Thoracic aorta (tissue), 2 donors: ENCODE measurements around the gene GATB. TPM values are rescaled to one million over a fixed set of nuclear protein-coding genes. Genes with fewer than 3 reads are reported as not detected.

Experiments
- ATAC-seq: fragments of 150-250 bp; one replicate; pipeline ENCODE4 v1.8.0; 2017; ENCODE audit warnings: low read depth; ENCODE audit not compliant: insufficient number of reproducible peaks, low FRiP score
- DNase-seq: peaks from one replicate; pipeline ENCODE4 v3.0.0-alpha.2; 2020; ENCODE audit warnings: low spot score
- H3K27ac ChIP-seq, 2 donors: fragments of 200-600 bp; sonication (generic); 1 replicate in 1 of 2; 2 replicates in 1 of 2; pipeline ENCODE4 v1.5.1; 2016; ENCODE audit warnings: mild to moderate bottlenecking in 2 of 2, moderate library complexity in 2 of 2
- H3K27me3 ChIP-seq: fragments of 200-600 bp; sonication (generic); replicated peaks from 2 replicates; pipeline ENCODE4 v1.6.0; 2016; ENCODE audit warnings: mild to moderate bottlenecking; ENCODE audit not compliant: insufficient read depth
- H3K36me3 ChIP-seq: fragments of 200-600 bp; sonication (generic); one replicate; pipeline ENCODE4 v1.5.1; 2016
- H3K4me1 ChIP-seq, 2 donors: fragments of 200-600 bp; sonication (generic); 1 replicate in 1 of 2; 2 replicates in 1 of 2; pipeline versions ENCODE4 v1.5.1 to v1.6.0; 2016; ENCODE audit warnings: low read depth in 2 of 2, mild to moderate bottlenecking in 1 of 2; ENCODE audit not compliant: control insufficient read depth in 1 of 2
- H3K4me3 ChIP-seq: fragments of 200-600 bp; sonication (generic); 2 replicates; pipeline ENCODE4 v1.5.1; 2016; ENCODE audit warnings: mild to moderate bottlenecking
- H3K9me3 ChIP-seq: fragments of 200-600 bp; sonication (generic); 2 replicates; pipeline ENCODE4 v1.5.1; 2016
- CTCF ChIP-seq: fragments of 200-600 bp; sonication (generic); IDR thresholded peaks from one replicate; pipeline ENCODE4 v1.5.1; 2019; ENCODE audit warnings: antibody characterized with exemption
- total RNA-seq, 2 donors: library from RNA; depleted of rRNA; stranded (reverse); fragments of >200 nt; gene quantifications; one replicate each; pipeline versions ENCODE4 v1.1.0 to v1.2.3, GENCODE V29; 2016

The GATB gene
- total RNA-seq, 2 donors from 2014 or later: 7.7 to 27.2 TPM

DNA sequence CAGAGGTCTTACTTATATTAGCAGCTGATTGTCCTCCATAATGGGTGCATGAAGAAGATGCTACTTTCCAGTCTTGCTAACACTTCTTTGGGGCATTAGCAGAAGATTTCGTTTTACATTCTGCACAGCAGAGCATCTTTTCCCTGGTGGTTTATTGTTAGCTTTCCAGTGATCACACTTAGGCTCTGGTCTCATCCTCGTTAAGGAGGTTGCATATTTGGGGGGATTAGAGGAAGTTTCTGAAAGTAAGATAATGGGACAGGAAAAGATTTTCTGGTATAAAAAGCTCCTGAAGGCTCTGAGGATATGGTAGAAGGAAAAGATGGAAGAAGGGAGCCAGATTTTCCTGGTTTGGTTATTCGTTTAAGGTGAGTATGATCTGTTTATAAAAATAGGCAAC lies 134.1 kb downstream of the GATB start:
- DNase-seq (no peak), ATAC-seq (no peak)
- H3K4me3 ChIP-seq: no peak overlapping the region
- no peaks in the 10 kb centered on the region for H3K36me3 ChIP-seq
- H3K27me3 ChIP-seq: no peaks in the 10 kb centered on the region
- peaks cover 0 to 27% of the 10 kb centered on the region in 2 donors for H3K4me1 ChIP-seq
- no peak overlapping the region for H3K27ac ChIP-seq
- no peak for TF ChIP-seq CTCF
- H3K9me3 ChIP-seq: no peaks in the 10 kb centered on the region

- Histone ChIP-seq H3K36me3 (no peaks in the 10 kb centered on the region), H3K4me3 (no peak overlapping the region), H3K4me1 (peaks cover 0 to 27% of the 10 kb centered on the region in 2 donors), H3K9me3 (no peaks in the 10 kb centered on the region), H3K27ac (no peak overlapping the region), H3K27me3 (no peaks in the 10 kb centered on the region)
- no peak for DNase-seq
- ATAC-seq: no peak
- TF ChIP-seq CTCF: no peak
These were observed 134.6 kb downstream of the GATB start for GRCh38 chr4:151626228-151626627.

DNA sequence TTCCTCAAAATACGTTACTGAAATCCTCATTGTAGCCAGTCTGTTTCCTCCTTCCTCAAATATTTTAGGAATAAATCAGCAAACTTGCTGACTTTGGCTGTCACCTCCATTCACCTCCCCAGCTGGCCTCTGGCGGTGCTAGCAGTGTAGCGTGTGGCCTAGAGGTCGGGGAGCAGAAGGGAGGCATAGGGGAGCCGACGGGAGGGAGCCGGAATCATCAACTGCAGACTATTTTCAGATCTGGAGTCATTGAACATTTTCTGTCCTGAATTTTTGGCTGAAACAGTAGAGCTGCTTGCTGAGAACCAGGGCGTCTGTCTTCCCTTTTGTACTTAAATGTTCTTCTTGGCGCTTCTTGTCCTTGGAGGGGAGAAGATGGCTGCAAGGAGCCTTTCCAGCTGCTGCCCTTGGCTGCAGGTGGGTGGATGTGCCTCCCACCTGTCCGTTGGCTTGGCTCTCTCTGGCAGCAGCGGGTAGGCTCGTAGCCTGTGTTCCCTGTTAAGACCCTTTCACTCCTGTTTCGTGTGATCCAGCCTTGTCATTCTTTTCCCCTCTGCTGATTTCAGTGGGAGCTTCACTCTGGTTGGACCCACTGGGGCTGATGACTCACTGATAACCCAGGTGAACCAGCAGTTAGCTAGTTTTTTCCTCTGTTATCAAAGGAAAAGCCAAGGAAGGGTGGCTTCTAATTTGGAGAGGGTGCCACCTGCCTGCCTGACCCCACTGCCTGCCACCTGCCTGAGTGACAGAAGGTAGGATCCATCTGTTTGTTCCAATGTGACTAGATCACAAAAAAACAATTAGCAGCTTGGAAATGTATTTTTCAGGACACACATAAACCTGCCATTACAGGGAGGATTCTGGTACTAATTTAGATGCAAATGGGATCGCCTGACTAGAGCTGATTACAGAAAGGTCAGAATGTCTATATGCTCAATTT lies 135.9 kb downstream of the GATB start:
- ATAC-seq: no peak
- TF ChIP-seq CTCF: no peak
- H3K4me1 ChIP-seq: peaks cover 0 to 27% of the 10 kb centered on the region in 2 donors
- H3K9me3 ChIP-seq: no peaks in the 10 kb centered on the region
- H3K27ac ChIP-seq: peak overlapping the region in 1 of 2 donors; percentile 13
- no peak overlapping the region for H3K4me3 ChIP-seq
- H3K27me3 ChIP-seq: no peaks in the 10 kb centered on the region
- no peak for DNase-seq
- no peaks in the 10 kb centered on the region for H3K36me3 ChIP-seq
